SK-N-SH (cell line): ENCODE results near the gene LCN10. TPM values are rescaled to one million over a fixed set of nuclear protein-coding genes. Genes with fewer than 3 reads are reported as not detected.
"Not testable (repeated sequence)": the region's sequence is repeated elsewhere in the genome, so short reads cannot be mapped to it uniquely, and the experiment has no call there.

ENCODE experiments used
- CTCF ChIA-PET: fragments of 300-600, 350-600 bp; formaldehyde crosslinking; extraction: SDS; loops from one replicate; lab custom pipeline; 2021; lab: Yijun Ruan, JAX
- POLR2A ChIA-PET: fragments of 350-600 bp; sonication (Branson Sonifier 250); formaldehyde crosslinking; extraction: SDS; loops from one replicate; lab custom pipeline; 2020; ENCODE audit warnings: antibody characterized with exemption, inconsistent platforms; lab: Yijun Ruan, JAX
- DNase-seq: peaks from one replicate; pipeline ENCODE4 v3.0.0; 2012
- H2AFZ ChIP-seq: fragments of 200-600 bp; sonication (generic); 2 replicates; pipeline ENCODE4 v1.8.1; 2016; ENCODE audit warnings: antibody characterized with exemption, mild to moderate bottlenecking, low read depth
- H3F3A ChIP-seq: fragments of 200-600 bp; sonication (generic); replicated peaks from 2 replicates; pipeline ENCODE3; 2016; ENCODE audit warnings: antibody characterized with exemption, mild to moderate bottlenecking; ENCODE audit not compliant: insufficient read depth
- H3K27ac ChIP-seq, 2 experiments: fragments of 200-500 bp in 1 of 2; fragments of 200-600 bp in 1 of 2; sonication (Bioruptor generic) in 1 of 2; sonication (generic), shearing (Covaris generic) in 1 of 2; 2 replicates each; pipeline versions ENCODE4 v1.5.1 to v1.6.1; 2014 to 2016; ENCODE audit warnings: low read depth in 2 of 2, inconsistent platforms in 1 of 2, low read length in 1 of 2, mild to moderate bottlenecking in 1 of 2, mixed read lengths in 1 of 2
- H3K27me3 ChIP-seq: fragments of 200-600 bp; sonication (generic), shearing (Covaris generic); 2 replicates; pipeline ENCODE4 v1.6.1; 2016; ENCODE audit warnings: mixed run types; ENCODE audit not compliant: insufficient read depth
- H3K36me3 ChIP-seq, 2 experiments: fragments of 200-500 bp in 1 of 2; fragments of 200-600 bp in 1 of 2; sonication (Bioruptor generic) in 1 of 2; sonication (generic) in 1 of 2; replicated peaks in 1 of 2; 2 replicates each; pipeline versions ENCODE3 to v1.5.1; 2014 to 2016; ENCODE audit warnings: low read length in 1 of 2, mild to moderate bottlenecking in 1 of 2; ENCODE audit not compliant: insufficient read depth in 2 of 2, control insufficient read depth in 1 of 2
- H3K4me1 ChIP-seq, 2 experiments: fragments of 200-500 bp in 1 of 2; fragments of 200-600 bp in 1 of 2; sonication (Bioruptor generic) in 1 of 2; sonication (generic), shearing (Covaris generic) in 1 of 2; 2 replicates each; pipeline versions ENCODE4 v1.5.1 to v1.6.1; 2014 to 2016; ENCODE audit warnings: low read depth in 1 of 2, low read length in 1 of 2, mixed run types in 1 of 2; ENCODE audit not compliant: insufficient read depth in 2 of 2, control insufficient read depth in 1 of 2
- H3K4me2 ChIP-seq: fragments of 200-600 bp; sonication (generic), shearing (Covaris generic); 2 replicates; pipeline ENCODE4 v1.6.1; 2017; ENCODE audit warnings: mixed run types
- H3K4me3 ChIP-seq, 2 experiments: fragments of 200-500 bp in 1 of 2; fragments of 200-600 bp in 1 of 2; sonication (Bioruptor generic) in 1 of 2; sonication (generic), shearing (Covaris generic) in 1 of 2; 2 replicates each; pipeline versions ENCODE4 v1.5.1 to v1.8.1; 2014 to 2016; ENCODE audit warnings: low read depth in 2 of 2, inconsistent platforms in 1 of 2, low read length in 1 of 2, mild to moderate bottlenecking in 1 of 2, mixed read lengths in 1 of 2, moderate library complexity in 1 of 2
- H3K79me2 ChIP-seq: fragments of 200-600 bp; sonication (generic); 2 replicates; pipeline ENCODE4 v1.8.1; 2017; ENCODE audit warnings: mild to moderate bottlenecking; ENCODE audit not compliant: insufficient read depth
- H3K9ac ChIP-seq: fragments of 200-600 bp; sonication (generic); 2 replicates; pipeline ENCODE4 v1.6.1; 2017; ENCODE audit warnings: mixed run types
- H3K9me2 ChIP-seq: fragments of 200-600 bp; sonication (generic); 2 replicates; pipeline ENCODE4 v1.6.1; 2017; ENCODE audit warnings: mixed run types
- H3K9me3 ChIP-seq: fragments of 200-600 bp; sonication (generic); 2 replicates; pipeline ENCODE4 v1.6.1; 2017; ENCODE audit warnings: mixed run types, mild to moderate bottlenecking, moderate library complexity
- H4K20me1 ChIP-seq: fragments of 200-600 bp; sonication (generic); 2 replicates; pipeline ENCODE4 v1.6.1; 2017; ENCODE audit warnings: mild to moderate bottlenecking, mixed run types; ENCODE audit not compliant: insufficient read depth
- CTCF ChIP-seq: fragments of 200-600 bp; sonication (generic); IDR thresholded peaks from 2 replicates; pipeline ENCODE4 v1.6.1; 2017; ENCODE audit warnings: antibody characterized with exemption, mild to moderate bottlenecking, moderate library complexity
- FOXM1 ChIP-seq: IDR thresholded peaks from 2 replicates; pipeline ENCODE4 v1.4.0; 2012; ENCODE audit warnings: low read depth, mild to moderate bottlenecking
- JUND ChIP-seq: IDR thresholded peaks from 2 replicates; pipeline ENCODE4 v1.4.0; 2012
- MEF2A ChIP-seq: IDR thresholded peaks from 2 replicates; pipeline ENCODE4 v1.4.0; 2012; ENCODE audit warnings: low read depth, borderline replicate concordance
- NFIC ChIP-seq: IDR thresholded peaks from 2 replicates; pipeline ENCODE4 v1.4.0; 2012; ENCODE audit warnings: borderline replicate concordance
- PBX3 ChIP-seq: IDR thresholded peaks from 2 replicates; pipeline ENCODE4; 2012
- POLR2AphosphoS5 ChIP-seq: IDR thresholded peaks from 2 replicates; pipeline ENCODE4 v1.6.1; 2012; ENCODE audit warnings: low read depth, low read length
- RAD21 ChIP-seq: IDR thresholded peaks from 2 replicates; pipeline ENCODE4 v1.6.1; 2012; ENCODE audit warnings: mild to moderate bottlenecking, low read length
- SIN3A ChIP-seq: IDR thresholded peaks from 2 replicates; pipeline ENCODE4 v1.6.1; 2012; ENCODE audit warnings: low read depth, mild to moderate bottlenecking, low read length, moderate library complexity, borderline replicate concordance
- SMC3 ChIP-seq: IDR thresholded peaks from 2 replicates; pipeline ENCODE4 v1.6.1; 2012; ENCODE audit warnings: low read depth, low read length, improper control_type of control experiment
- WGBS: methylation state at CpG from one replicate; pipeline ENCODE4 v1.1.6; 2017; ENCODE audit warnings: low lambda C conversion rate; 5-methylcytosine and 5-hydroxymethylcytosine counted together
- polyA plus RNA-seq, 3 experiments: library from polyadenylated mRNA; depleted of rRNA; stranded (reverse); fragments of >200 nt; gene quantifications; 2 replicates each; pipeline ENCODE4 v1.2.3, GENCODE V29; 2012
- TF ChIP-seq, protein P1 (sequence below): fragments of 150-350 bp; IDR thresholded peaks from 2 replicates; pipeline ENCODE4 v1.6.1; 2016; ENCODE audit warnings: mild to moderate bottlenecking, low read depth, low read length
- TF ChIP-seq, protein P2 (sequence below): IDR thresholded peaks from 2 replicates; pipeline ENCODE4 v1.4.0; 2012; ENCODE audit warnings: low read depth, borderline replicate concordance

LCN10 gene
- polyA plus RNA-seq, 1 of the 3 experiments (the other 2 are of a cell fraction), result not detected

- Histone ChIP-seq H2AFZ (no peak overlapping the region), H3K27me3 (no peaks in the 10 kb centered on the region; the same call in 1 of the 2 replicates), H3K36me3 (no peaks in the 10 kb centered on the region), H3K9me3 (no peaks in the 10 kb centered on the region), H3K4me3 (no peak overlapping the region), H4K20me1 (no peaks in the 10 kb centered on the region), H3K27ac (no peak overlapping the region), H3K4me1 (peaks cover 0 to 3% of the 10 kb centered on the region in 2 experiments; a peak in 1 of 4 replicates), H3K4me2 (no peak overlapping the region), H3K9me2 (no peaks in the 10 kb centered on the region), H3K79me2 (no peaks in the 10 kb centered on the region), H3F3A (peaks cover 2% of the 10 kb centered on the region), H3K9ac (no peak overlapping the region)
- ChIA-PET CTCF (interaction anchor here (0.6 to 8.8 kb wide), 6 partner anchors 12 to 507 kb away, joined by 3 to 57 read pairs (median 3); partner anchors contain the start of gene LCN8), POLR2A (no interaction called here)
- TF ChIP-seq, protein P1, sequence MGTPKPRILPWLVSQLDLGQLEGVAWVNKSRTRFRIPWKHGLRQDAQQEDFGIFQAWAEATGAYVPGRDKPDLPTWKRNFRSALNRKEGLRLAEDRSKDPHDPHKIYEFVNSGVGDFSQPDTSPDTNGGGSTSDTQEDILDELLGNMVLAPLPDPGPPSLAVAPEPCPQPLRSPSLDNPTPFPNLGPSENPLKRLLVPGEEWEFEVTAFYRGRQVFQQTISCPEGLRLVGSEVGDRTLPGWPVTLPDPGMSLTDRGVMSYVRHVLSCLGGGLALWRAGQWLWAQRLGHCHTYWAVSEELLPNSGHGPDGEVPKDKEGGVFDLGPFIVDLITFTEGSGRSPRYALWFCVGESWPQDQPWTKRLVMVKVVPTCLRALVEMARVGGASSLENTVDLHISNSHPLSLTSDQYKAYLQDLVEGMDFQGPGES, result no peak
- TF ChIP-seq, protein P2, sequence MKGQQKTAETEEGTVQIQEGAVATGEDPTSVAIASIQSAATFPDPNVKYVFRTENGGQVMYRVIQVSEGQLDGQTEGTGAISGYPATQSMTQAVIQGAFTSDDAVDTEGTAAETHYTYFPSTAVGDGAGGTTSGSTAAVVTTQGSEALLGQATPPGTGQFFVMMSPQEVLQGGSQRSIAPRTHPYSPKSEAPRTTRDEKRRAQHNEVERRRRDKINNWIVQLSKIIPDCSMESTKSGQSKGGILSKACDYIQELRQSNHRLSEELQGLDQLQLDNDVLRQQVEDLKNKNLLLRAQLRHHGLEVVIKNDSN, result no peak
- TF ChIP-seq POLR2AphosphoS5, result no peak
- TF ChIP-seq FOXM1, result no peak
- TF ChIP-seq NFIC, result no peak
- no peak for DNase-seq
- 85% methylated on average over 3 of the region's 3 CpGs for WGBS
Measured at GRCh38 chr9:136771907-136772415, 29.2 kb upstream of the LCN10 start.

- H3K79me2 ChIP-seq, result no peaks in the 10 kb centered on the region
- no peak overlapping the region; a peak in 1 of 4 replicates for H3K27ac ChIP-seq
- no peaks in the 10 kb centered on the region for H3K9me3 ChIP-seq
- H3K36me3 ChIP-seq, result no peaks in the 10 kb centered on the region
- no peak overlapping the region for H2AFZ ChIP-seq
- H3K4me1 ChIP-seq, result peaks cover 0 to 3% of the 10 kb centered on the region in 2 experiments; a peak in 1 of 4 replicates
- H3K9me2 ChIP-seq, result no peaks in the 10 kb centered on the region
- H3K4me3 ChIP-seq, result peak overlapping the region in 1 of 2 experiments; percentile 25; a peak in 1 of 4 replicates
- H3F3A ChIP-seq, result peaks cover 2% of the 10 kb centered on the region
- no peak overlapping the region for H3K4me2 ChIP-seq
- H4K20me1 ChIP-seq, result no peaks in the 10 kb centered on the region
- TF ChIP-seq PBX3 (no peak), SMC3 (0 out of 2 replicates have a peak, but pooled peaks have one; percentile 13), CTCF (peak; percentile 61), RAD21 (peak; percentile 33; the same call in 1 of the 2 replicates), SIN3A (no peak), JUND (no peak), MEF2A (no peak)
- POLR2A ChIA-PET, result no interaction called here
- H3K27me3 ChIP-seq, result no peaks in the 10 kb centered on the region; the same call in 1 of the 2 replicates
- 6% methylated on average over 13 of the region's 16 CpGs for WGBS
- CTCF ChIA-PET, result interaction anchor here (0.6 to 3.7 kb wide), 26 partner anchors 9 to 311 kb away, joined by 3 to 24 read pairs (median 4); partner anchors contain the start of genes LCN8 and TMEM141
- peak; percentile 96 for DNase-seq
- no peak overlapping the region for H3K9ac ChIP-seq
Measured at GRCh38 chr9:136769710-136770191, 27.0 kb upstream of the LCN10 start.

DNA sequence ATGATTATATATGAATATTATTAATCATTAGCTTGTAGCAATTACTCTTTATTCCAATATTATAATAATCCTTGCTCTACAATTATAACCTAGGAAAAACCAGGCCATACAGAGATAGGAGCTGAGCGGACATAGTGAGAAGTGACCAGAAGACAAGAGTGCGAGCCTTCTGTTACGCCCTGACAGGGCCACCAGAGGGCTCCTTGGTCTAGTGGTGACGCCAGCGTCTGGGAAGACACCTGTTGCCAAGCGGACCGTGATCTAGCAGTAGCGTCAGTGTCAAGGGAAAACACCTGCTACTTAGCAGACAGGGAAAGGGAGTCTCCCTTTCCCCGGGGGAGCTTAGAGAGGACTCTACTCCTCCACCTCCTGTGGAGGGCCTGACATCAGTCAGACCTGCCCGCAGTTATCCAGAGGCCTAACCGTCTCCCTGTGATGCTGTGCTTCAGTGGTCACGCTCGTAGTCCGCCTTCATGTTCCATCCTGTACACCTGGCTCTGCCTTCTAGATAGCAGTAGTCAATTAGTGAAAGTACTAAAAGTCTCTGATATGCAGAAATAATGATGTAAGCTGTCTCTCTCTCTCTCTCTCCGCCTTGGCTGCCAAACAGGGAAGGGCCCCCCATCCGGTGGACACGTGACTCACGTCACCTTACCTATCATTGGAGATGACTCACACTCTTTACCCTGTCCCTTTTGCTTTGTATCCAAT, 23.8 kb upstream of the LCN10 start:
- WGBS, result 48% methylated on average over 16 of the region's 18 CpGs
- not testable (repeated sequence) for H3K79me2 ChIP-seq, H3K9ac ChIP-seq, H3K9me2 ChIP-seq, H3K4me3 ChIP-seq, H3K4me2 ChIP-seq, DNase-seq, H4K20me1 ChIP-seq, H3K27me3 ChIP-seq, H3K27ac ChIP-seq, H3F3A ChIP-seq, H2AFZ ChIP-seq, H3K9me3 ChIP-seq, H3K4me1 ChIP-seq, H3K36me3 ChIP-seq
- POLR2A ChIA-PET, result interaction anchor here (1.0 kb wide), 1 partner anchor 38 kb away, joined by 3 read pairs; no protein-coding TSS in a partner anchor
- CTCF ChIA-PET, result interaction anchor here (0.7 to 3.7 kb wide), 14 partner anchors 9 to 263 kb away, joined by 3 to 22 read pairs (median 4); partner anchors contain the start of genes ABCA2 and LCN8
